ENCODE measurements around the gene ENO1. TPM values are rescaled to one million over a fixed set of nuclear protein-coding genes. Genes with fewer than 3 reads are reported as not detected.

Gene ENO1
- total RNA-seq, 1 donor from 2014 or later, result 1,663 TPM

GRCh38 chr1:8841395-8841794 lies 37.1 kb downstream of the ENO1 start:
- no peak for DNase-seq (ENCODE audit: low read depth)
- Histone ChIP-seq H3K9ac (ENCODE audit: low read length) (no peak overlapping the region), H4K20me1 (ENCODE audit: insufficient read depth, low read length) (no peaks in the 10 kb centered on the region), H3K4me1 (ENCODE audit: insufficient read depth, low read length) (no peaks in the 10 kb centered on the region), H3K4me2 (ENCODE audit: low read length) (no peak overlapping the region), H3K27me3 (ENCODE audit: insufficient read depth, low read length) (peaks cover 17% of the 10 kb centered on the region), H3K79me2 (ENCODE audit: insufficient read depth, low read length) (no peaks in the 10 kb centered on the region), H3K27ac (ENCODE audit: low read depth, low read length) (no peak overlapping the region), H2AFZ (ENCODE audit: low read depth, low read length) (no peak overlapping the region), H3K4me3 (ENCODE audit: insufficient read depth, low read depth, low read length) (no peak overlapping the region), H3K9me3 (ENCODE audit: insufficient read depth, low read depth, low read length) (peaks cover 12% of the 10 kb centered on the region), H3K36me3 (ENCODE audit: insufficient read depth, low read length) (no peaks in the 10 kb centered on the region)
- TF ChIP-seq, protein P1, sequence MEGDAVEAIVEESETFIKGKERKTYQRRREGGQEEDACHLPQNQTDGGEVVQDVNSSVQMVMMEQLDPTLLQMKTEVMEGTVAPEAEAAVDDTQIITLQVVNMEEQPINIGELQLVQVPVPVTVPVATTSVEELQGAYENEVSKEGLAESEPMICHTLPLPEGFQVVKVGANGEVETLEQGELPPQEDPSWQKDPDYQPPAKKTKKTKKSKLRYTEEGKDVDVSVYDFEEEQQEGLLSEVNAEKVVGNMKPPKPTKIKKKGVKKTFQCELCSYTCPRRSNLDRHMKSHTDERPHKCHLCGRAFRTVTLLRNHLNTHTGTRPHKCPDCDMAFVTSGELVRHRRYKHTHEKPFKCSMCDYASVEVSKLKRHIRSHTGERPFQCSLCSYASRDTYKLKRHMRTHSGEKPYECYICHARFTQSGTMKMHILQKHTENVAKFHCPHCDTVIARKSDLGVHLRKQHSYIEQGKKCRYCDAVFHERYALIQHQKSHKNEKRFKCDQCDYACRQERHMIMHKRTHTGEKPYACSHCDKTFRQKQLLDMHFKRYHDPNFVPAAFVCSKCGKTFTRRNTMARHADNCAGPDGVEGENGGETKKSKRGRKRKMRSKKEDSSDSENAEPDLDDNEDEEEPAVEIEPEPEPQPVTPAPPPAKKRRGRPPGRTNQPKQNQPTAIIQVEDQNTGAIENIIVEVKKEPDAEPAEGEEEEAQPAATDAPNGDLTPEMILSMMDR (IDR thresholded peaks at IDR 0.05; ENCODE audit: insufficient read depth, low read depth, low read length), result no peak
- TF ChIP-seq EZH2 (IDR thresholded peaks at IDR 0.05; ENCODE audit: insufficient read depth, low read length), result no peak
- H3K4me1 Mint-ChIP-seq (ENCODE audit: low read depth, unreplicated experiment), result no peaks in the 10 kb centered on the region
- no peak overlapping the region for H3K27ac Mint-ChIP-seq (ENCODE audit: unreplicated experiment)
- peaks cover 8% of the 10 kb centered on the region for H3K36me3 Mint-ChIP-seq (ENCODE audit: low read depth, unreplicated experiment)
- peaks cover 45% of the 10 kb centered on the region for H3K9me3 Mint-ChIP-seq (ENCODE audit: unreplicated experiment)
- H3K27me3 Mint-ChIP-seq (ENCODE audit: low read depth, unreplicated experiment), result peaks cover 19% of the 10 kb centered on the region
- no peak for FAIRE-seq
- no peak overlapping the region for H3K4me3 Mint-ChIP-seq (ENCODE audit: unreplicated experiment)

DNA sequence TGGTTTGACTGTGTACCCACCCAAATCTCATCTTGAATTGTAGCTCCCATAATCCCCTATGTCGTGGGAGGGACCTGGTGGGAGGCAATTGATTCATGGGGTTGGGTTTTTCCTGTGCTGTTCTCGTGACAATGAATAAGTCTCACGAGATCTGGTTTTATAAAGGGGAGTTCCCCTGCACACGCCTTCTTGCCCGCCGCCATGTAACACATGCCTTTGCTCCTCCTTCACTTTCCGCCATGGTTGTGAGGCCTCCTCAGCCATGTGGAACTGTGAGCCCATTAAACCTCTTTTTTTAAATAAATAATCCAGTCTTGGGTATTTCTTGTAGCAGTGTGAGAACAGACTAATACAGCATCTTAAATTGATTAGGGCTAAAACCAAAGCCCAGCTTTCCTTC lies 38.5 kb downstream of the ENO1 start:
- no peaks in the 10 kb centered on the region for H3K36me3 ChIP-seq (ENCODE audit: insufficient read depth, low read length)
- no peak overlapping the region for H3K27ac ChIP-seq (ENCODE audit: low read depth, low read length)
- H3K27me3 ChIP-seq (ENCODE audit: insufficient read depth, low read length), result peaks cover 11% of the 10 kb centered on the region
- FAIRE-seq (no peak), DNase-seq (ENCODE audit: low read depth) (no peak)
- no peaks in the 10 kb centered on the region for H3K4me1 ChIP-seq (ENCODE audit: insufficient read depth, low read length)
- H3K79me2 ChIP-seq (ENCODE audit: insufficient read depth, low read length), result no peaks in the 10 kb centered on the region
- H3K9me3 ChIP-seq (ENCODE audit: insufficient read depth, low read depth, low read length), result peaks cover 12% of the 10 kb centered on the region
- no peak overlapping the region for H3K9ac ChIP-seq (ENCODE audit: low read length)
- Mint-ChIP-seq H3K4me1 (ENCODE audit: low read depth, unreplicated experiment) (no peaks in the 10 kb centered on the region), H3K4me3 (ENCODE audit: unreplicated experiment) (no peak overlapping the region), H3K27me3 (ENCODE audit: low read depth, unreplicated experiment) (peaks cover 12% of the 10 kb centered on the region), H3K27ac (ENCODE audit: unreplicated experiment) (no peak overlapping the region), H3K36me3 (ENCODE audit: low read depth, unreplicated experiment) (peaks cover 8% of the 10 kb centered on the region), H3K9me3 (ENCODE audit: unreplicated experiment) (peaks cover 43% of the 10 kb centered on the region)
- H4K20me1 ChIP-seq (ENCODE audit: insufficient read depth, low read length), result no peaks in the 10 kb centered on the region
- no peak overlapping the region for H2AFZ ChIP-seq (ENCODE audit: low read depth, low read length)
- TF ChIP-seq EZH2 (IDR thresholded peaks at IDR 0.05; ENCODE audit: insufficient read depth, low read length), result no peak
- H3K4me2 ChIP-seq (ENCODE audit: low read length), result no peak overlapping the region
- no peak overlapping the region for H3K4me3 ChIP-seq (ENCODE audit: insufficient read depth, low read depth, low read length)

- Histone ChIP-seq H3K36me3 (ENCODE audit: insufficient read depth, low read length) (no peaks in the 10 kb centered on the region), H3K9me3 (ENCODE audit: insufficient read depth, low read depth, low read length) (no peaks in the 10 kb centered on the region), H3K27me3 (ENCODE audit: insufficient read depth, low read length) (peaks cover 5% of the 10 kb centered on the region), H3K4me2 (ENCODE audit: low read length) (peak overlapping the region; percentile 50), H3K27ac (ENCODE audit: low read depth, low read length) (no peak overlapping the region), H3K79me2 (ENCODE audit: insufficient read depth, low read length) (no peaks in the 10 kb centered on the region), H4K20me1 (ENCODE audit: insufficient read depth, low read length) (no peaks in the 10 kb centered on the region), H3K4me3 (ENCODE audit: insufficient read depth, low read depth, low read length) (no peak overlapping the region), H2AFZ (ENCODE audit: low read depth, low read length) (no peak overlapping the region), H3K9ac (ENCODE audit: low read length) (no peak overlapping the region), H3K4me1 (ENCODE audit: insufficient read depth, low read length) (no peaks in the 10 kb centered on the region)
- no peak overlapping the region for H3K4me3 Mint-ChIP-seq (ENCODE audit: unreplicated experiment)
- H3K4me1 Mint-ChIP-seq (ENCODE audit: low read depth, unreplicated experiment), result no peaks in the 10 kb centered on the region
- FAIRE-seq (no peak), DNase-seq (ENCODE audit: low read depth) (no peak)
- H3K27ac Mint-ChIP-seq (ENCODE audit: unreplicated experiment), result no peak overlapping the region
- peaks cover 13% of the 10 kb centered on the region for H3K9me3 Mint-ChIP-seq (ENCODE audit: unreplicated experiment)
- no peak for TF ChIP-seq EZH2 (IDR thresholded peaks at IDR 0.05; ENCODE audit: insufficient read depth, low read length)
- TF ChIP-seq, protein P1 (IDR thresholded peaks at IDR 0.05; ENCODE audit: insufficient read depth, low read depth, low read length), result no peak
- peaks cover 6% of the 10 kb centered on the region for H3K36me3 Mint-ChIP-seq (ENCODE audit: low read depth, unreplicated experiment)
- H3K27me3 Mint-ChIP-seq (ENCODE audit: low read depth, unreplicated experiment), result peaks cover 7% of the 10 kb centered on the region
Observed at GRCh38 chr1:8835941-8836643, 42.4 kb downstream of the ENO1 start.

Data from astrocyte (in vitro differentiated cells and primary cell).